GM19468 (cell line): ENCODE results near the gene EPHB1.

Experiments
- ATAC-seq: cut with Tn5 transposase; IDR thresholded peaks from one replicate; pipeline ENCODE4 v1.9.1; 2021; ENCODE audit warnings: mild to moderate bottlenecking, moderate library complexity, moderate number of reproducible peaks; ENCODE audit not compliant: unreplicated experiment; ENCODE audit errors: extremely low read depth

Gene EPHB1

DNA sequence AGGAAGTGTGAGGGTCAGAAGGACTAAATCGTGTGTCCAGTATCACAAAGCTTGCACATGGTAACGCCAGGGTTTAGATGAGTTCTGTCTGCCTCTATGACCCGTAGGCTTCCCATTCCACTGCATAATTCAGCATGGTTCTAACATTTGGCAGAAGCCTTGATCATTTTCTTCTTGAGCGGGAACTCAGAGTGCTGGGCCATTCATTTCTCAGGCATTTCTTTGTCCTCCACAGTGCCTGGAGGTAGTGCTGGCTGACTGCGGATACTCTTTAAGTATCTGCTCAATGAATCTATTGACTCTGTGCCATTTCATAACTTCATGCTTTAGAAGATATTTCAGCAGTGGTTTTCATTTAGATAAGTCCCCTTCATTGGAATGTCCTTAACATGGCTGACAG, 370.2 kb downstream of the EPHB1 start:
- ATAC-seq = no peak

- no peak for ATAC-seq
These were observed 371.3 kb downstream of the EPHB1 start for GRCh38 chr3:135166266-135166825.

GRCh38 chr3:135168822-135169221, 373.8 kb downstream of the EPHB1 start:
- no peak for ATAC-seq

DNA sequence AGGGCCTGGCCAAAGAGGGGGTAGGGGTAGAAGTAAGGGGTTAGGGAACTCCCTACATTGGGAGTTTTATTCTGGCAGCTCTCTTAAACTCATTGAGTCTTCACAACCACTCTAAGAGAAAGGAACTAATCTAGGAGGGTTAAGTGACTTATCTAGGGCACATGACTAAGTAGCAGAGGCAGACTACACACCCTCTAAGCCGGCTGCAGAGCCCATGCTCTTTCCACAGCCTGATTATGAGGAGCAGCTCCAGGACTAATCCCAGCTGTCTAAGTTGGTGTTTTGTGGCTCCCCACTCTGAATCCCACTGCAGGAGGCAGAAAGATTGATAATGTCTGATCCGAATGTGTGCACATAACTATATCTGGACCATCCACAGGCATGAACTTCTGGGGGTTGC, 374.6 kb downstream of the EPHB1 start:
- no peak for ATAC-seq

DNA sequence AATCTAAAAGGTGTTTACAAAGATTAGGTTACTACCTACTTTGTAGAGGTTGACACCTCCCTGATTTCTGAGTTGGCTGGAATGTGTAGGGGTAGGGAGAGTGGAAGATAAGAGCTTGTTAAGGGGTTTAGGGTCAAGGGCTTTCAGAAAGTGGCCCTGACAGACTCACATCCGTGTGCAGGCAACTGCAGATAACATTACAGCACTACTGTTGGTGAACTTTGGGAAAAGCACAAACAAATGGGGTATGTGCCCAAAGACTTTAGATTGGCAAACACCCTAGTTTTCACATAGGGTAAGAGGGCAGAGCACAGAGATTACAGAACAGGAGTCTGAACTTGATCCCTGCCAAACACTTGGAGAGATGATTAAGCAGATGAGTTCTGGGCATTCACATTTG, 375.7 kb downstream of the EPHB1 start:
- no peak for ATAC-seq

- ATAC-seq = no peak
These were observed 377.3 kb downstream of the EPHB1 start for GRCh38 chr3:135172191-135172869.

- no peak for ATAC-seq
These were observed 380.7 kb downstream of the EPHB1 start for GRCh38 chr3:135175728-135176277.

- ATAC-seq = no peak
These were observed 381.8 kb downstream of the EPHB1 start for GRCh38 chr3:135176881-135177280.

GRCh38 chr3:135178566-135178965, 383.5 kb downstream of the EPHB1 start:
- no peak for ATAC-seq

DNA sequence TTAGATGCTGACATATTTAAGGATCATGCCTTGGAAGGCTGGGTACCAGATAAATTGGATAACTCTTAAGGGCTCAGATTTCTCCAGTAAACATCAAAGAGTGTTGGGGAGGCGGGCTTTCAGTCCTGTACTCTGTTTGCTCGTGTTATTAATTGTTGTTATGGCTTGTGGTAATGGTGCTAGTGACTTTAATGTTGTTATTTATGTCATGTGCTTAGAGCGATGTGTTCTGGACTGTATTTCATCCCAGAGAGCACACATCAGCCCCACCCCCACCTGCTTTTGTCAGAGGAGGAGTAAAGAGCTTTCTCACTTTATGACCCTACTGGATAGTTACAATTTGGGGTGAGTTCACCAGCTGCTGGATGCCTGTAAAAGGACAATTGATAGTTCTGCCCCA, 386.3 kb downstream of the EPHB1 start:
- ATAC-seq = no peak

- ATAC-seq = no peak
These were observed 387.4 kb downstream of the EPHB1 start for GRCh38 chr3:135182364-135182998.

GRCh38 chr3:135190658-135191057, 395.6 kb downstream of the EPHB1 start:
- ATAC-seq = no peak

DNA sequence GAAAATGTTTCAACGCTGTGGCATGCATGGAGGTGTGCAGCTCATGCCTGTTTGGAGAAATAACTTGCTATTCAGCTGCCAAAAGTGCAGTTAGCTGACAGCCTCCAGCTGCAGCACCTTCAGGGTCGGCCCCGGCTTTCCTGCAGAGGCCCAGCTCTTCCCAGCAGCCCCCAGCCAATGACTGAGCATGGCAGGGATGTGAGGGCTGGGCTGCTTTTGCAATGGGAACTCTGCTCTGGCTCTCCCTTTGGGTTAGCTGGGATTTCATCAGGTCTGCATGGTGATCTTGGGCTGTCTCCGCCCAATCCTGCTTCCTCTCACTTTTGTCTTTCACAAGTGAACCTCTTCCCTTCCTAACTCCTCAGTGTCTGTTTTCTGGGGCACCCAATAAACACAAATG, 396.6 kb downstream of the EPHB1 start:
- ATAC-seq = no peak

DNA sequence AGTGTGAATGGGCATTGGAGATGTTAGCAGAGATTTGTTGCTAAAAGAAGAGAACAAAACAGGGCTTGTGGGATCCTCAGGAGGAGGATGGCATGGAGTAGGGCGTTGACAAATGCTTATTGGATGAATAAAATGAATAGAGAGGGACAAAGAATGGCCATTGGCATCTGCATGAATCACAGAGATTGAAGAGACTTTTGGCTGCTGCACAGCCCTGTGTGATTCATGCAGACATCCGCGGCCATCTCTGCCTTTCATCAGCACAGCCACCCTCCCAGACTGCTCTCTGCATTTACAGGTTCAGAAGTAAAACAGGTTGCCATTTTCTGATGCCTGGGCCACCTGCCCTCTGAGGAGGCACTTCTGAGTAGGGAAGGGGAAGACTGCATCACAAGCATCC, 397.9 kb downstream of the EPHB1 start:
- ATAC-seq = no peak

- no peak for ATAC-seq
These were observed 402.2 kb downstream of the EPHB1 start for GRCh38 chr3:135197246-135197645.

- no peak for ATAC-seq
These were observed 402.8 kb downstream of the EPHB1 start for GRCh38 chr3:135197856-135198255.

DNA sequence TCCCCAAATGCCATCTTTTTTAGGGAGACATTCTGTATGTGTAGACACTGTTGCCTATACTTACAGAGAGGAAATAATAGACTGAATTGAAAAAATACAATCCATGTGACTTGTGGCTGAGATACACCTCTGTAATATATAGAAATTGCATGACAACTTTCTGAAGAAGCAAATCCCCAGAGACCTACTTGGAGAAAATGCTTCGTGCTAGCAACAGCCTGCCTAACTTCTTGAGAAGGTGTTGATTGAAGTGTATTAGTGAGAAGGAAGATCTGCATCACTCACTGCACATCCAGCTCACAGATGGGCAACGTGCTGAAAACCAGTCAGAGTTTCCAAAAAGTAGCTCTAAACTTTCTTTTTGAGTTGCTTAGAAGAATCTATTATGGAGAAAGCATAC, 404.1 kb downstream of the EPHB1 start:
- ATAC-seq = no peak

DNA sequence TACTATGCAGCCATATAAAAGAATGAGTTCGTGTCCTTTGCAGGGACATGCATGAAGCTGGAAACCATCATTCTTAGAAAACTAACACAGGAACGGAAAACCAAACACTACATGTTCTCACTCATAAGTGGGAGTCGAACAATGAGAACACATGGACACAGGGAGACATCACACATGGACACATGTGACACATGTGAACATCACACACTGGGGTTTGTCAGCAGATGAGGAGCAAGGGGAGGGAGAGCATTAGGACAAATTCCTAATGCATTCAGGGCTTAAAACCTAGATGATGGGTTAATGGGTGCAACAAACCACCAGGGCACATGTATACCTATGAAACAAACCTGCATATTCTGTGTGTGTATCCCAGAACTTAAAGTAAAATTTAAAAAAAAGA, 408.0 kb downstream of the EPHB1 start:
- ATAC-seq = no peak

DNA sequence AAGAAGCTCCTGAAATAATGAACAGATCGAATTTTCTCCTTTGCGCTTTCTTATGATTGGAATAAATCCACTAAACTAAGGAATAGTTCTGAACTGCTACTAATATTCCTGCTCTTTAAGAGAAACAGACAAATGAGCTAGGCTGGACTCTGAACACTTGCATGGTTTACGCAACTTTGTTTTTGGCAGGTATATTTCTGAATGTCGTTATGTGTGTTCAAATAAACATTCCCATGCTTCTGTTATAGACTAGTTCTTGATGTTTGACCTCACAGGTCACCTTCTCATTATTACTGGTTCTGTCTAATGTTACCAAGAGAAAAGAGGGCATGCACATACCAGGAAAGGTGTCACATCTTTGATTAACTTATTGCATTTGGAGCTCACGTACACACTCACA, 418.2 kb downstream of the EPHB1 start:
- ATAC-seq = no peak

GRCh38 chr3:135213822-135214221, 418.8 kb downstream of the EPHB1 start:
- no peak for ATAC-seq

GRCh38 chr3:135214400-135214799, 419.3 kb downstream of the EPHB1 start:
- no peak for ATAC-seq

- ATAC-seq = no peak
These were observed 420.5 kb downstream of the EPHB1 start for GRCh38 chr3:135215516-135215915.
